Nephron (organoid): ENCODE data around the gene PRKCG.
A peak's percentile ranks its signal among the peaks of the same experiment; 100 is the strongest.

Experiments
- H3K27ac Mint-ChIP-seq, 3 experiments: 2 replicates each; pipeline ENCODE4 v1.8.0; 2020; ENCODE audit warnings: mixed read lengths in 3 of 3, mild to moderate bottlenecking in 2 of 3, moderate library complexity in 1 of 3
- H3K27me3 Mint-ChIP-seq: 2 replicates; pipeline ENCODE4 v1.8.0; 2021; ENCODE audit warnings: low read depth, mild to moderate bottlenecking, moderate library complexity, mixed read lengths
- H3K36me3 Mint-ChIP-seq: 2 replicates; pipeline ENCODE4 v1.8.0; 2020; ENCODE audit warnings: low read depth, mixed read lengths
- H3K4me1 Mint-ChIP-seq: 2 replicates; pipeline ENCODE4 v1.8.0; 2020; ENCODE audit warnings: mixed read lengths
- H3K4me3 Mint-ChIP-seq, 3 experiments: 2 replicates each; pipeline ENCODE4 v1.8.0; 2020; ENCODE audit warnings: mild to moderate bottlenecking in 3 of 3, mixed read lengths in 3 of 3, moderate library complexity in 2 of 3
- H3K9me3 Mint-ChIP-seq: 2 replicates; pipeline ENCODE4 v1.8.0; 2020; ENCODE audit warnings: mixed read lengths
- TF ChIP-seq, protein P1 (sequence below), 3 experiments: fragments of 200-600 bp; sonication (generic); IDR thresholded peaks; one replicate each; pipeline ENCODE4 v1.5.0; 2021; ENCODE audit warnings: antibody characterized with exemption in 3 of 3; ENCODE audit not compliant: unreplicated experiment in 3 of 3

The PRKCG gene

DNA sequence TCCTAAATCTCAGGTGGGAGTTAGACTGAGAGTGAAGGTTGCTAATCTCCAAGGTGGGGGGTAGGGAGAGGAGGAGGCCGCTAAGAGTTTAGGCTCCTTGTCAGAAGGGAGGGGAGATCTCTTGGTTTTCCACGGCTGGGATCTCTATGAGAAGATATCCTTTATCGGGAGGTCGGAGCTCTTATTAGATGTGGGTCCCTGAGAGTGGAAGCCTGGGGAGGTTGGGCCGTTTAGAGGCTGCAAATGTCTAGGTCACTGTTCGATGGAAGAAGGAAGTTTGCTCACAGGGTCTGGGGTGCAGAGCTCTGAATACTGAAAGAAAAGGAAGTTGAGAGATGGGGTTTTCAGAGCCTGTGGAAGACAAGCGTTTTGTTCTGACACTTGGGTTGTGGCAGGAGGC, 10.5 kb upstream of the PRKCG start:
- Mint-ChIP-seq H3K27ac (peak overlapping the region; percentile 1 to 43 (median 41)), H3K27me3 (no peaks in the 10 kb centered on the region), H3K36me3 (peaks cover 36% of the 10 kb centered on the region), H3K4me1 (peaks cover 45% of the 10 kb centered on the region), H3K4me3 (peak overlapping the region; percentile 43 to 86 (median 81)), H3K9me3 (no peaks in the 10 kb centered on the region)
- TF ChIP-seq, protein P1, sequence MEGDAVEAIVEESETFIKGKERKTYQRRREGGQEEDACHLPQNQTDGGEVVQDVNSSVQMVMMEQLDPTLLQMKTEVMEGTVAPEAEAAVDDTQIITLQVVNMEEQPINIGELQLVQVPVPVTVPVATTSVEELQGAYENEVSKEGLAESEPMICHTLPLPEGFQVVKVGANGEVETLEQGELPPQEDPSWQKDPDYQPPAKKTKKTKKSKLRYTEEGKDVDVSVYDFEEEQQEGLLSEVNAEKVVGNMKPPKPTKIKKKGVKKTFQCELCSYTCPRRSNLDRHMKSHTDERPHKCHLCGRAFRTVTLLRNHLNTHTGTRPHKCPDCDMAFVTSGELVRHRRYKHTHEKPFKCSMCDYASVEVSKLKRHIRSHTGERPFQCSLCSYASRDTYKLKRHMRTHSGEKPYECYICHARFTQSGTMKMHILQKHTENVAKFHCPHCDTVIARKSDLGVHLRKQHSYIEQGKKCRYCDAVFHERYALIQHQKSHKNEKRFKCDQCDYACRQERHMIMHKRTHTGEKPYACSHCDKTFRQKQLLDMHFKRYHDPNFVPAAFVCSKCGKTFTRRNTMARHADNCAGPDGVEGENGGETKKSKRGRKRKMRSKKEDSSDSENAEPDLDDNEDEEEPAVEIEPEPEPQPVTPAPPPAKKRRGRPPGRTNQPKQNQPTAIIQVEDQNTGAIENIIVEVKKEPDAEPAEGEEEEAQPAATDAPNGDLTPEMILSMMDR (IDR thresholded peaks at IDR 0.05; ENCODE audit: unreplicated experiment in 3 of 3), result no peak

DNA sequence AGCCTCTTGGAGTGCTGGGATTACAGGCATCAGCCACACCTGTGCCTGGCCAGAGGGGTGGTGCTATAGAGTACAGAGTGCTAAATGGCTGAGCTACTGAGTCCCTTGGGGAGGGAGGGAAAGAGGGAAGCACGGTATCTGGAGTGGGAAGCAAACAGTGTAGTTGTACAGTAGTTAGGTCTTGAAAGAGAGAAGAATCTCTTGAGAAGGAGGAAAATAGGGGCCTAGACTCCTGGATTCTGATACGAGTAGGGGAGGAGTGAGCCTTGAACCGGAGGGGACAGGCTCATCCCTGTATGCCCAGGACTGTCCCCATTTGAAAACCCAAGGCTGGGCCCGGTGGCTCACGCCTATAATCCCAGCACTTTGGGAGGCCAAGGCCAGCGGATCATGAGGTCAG, 9.2 kb upstream of the PRKCG start:
- peaks cover 46% of the 10 kb centered on the region for H3K4me1 Mint-ChIP-seq
- peak overlapping the region in 1 of 3 experiments; percentile 28 for H3K27ac Mint-ChIP-seq
- H3K36me3 Mint-ChIP-seq, result peaks cover 44% of the 10 kb centered on the region
- H3K27me3 Mint-ChIP-seq, result no peaks in the 10 kb centered on the region
- peak overlapping the region; percentile 17 to 51 (median 43) for H3K4me3 Mint-ChIP-seq
- TF ChIP-seq, protein P1 (IDR thresholded peaks at IDR 0.05; ENCODE audit: unreplicated experiment in 3 of 3), result no peak
- H3K9me3 Mint-ChIP-seq, result no peaks in the 10 kb centered on the region

DNA sequence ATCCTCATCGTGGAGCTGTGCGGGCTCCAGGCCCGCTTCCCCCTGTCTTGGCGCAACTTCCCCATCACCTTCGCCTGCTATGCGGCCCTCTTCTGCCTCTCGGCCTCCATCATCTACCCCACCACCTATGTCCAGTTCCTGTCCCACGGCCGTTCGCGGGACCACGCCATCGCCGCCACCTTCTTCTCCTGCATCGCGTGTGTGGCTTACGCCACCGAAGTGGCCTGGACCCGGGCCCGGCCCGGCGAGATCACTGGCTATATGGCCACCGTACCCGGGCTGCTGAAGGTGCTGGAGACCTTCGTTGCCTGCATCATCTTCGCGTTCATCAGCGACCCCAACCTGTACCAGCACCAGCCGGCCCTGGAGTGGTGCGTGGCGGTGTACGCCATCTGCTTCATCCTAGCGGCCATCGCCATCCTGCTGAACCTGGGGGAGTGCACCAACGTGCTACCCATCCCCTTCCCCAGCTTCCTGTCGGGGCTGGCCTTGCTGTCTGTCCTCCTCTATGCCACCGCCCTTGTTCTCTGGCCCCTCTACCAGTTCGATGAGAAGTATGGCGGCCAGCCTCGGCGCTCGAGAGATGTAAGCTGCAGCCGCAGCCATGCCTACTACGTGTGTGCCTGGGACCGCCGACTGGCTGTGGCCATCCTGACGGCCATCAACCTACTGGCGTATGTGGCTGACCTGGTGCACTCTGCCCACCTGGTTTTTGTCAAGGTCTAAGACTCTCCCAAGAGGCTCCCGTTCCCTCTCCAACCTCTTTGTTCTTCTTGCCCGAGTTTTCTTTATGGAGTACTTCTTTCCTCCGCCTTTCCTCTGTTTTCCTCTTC, 8.0 kb upstream of the PRKCG start:
- Mint-ChIP-seq H3K36me3 (peaks cover 44% of the 10 kb centered on the region), H3K27ac (peak overlapping the region; percentile 27 to 49 (median 38)), H3K9me3 (no peaks in the 10 kb centered on the region), H3K4me1 (peaks cover 46% of the 10 kb centered on the region), H3K27me3 (no peaks in the 10 kb centered on the region), H3K4me3 (peak overlapping the region; percentile 33 to 63 (median 48))
- TF ChIP-seq, protein P1 (IDR thresholded peaks at IDR 0.05; ENCODE audit: unreplicated experiment in 3 of 3), result no peak

DNA sequence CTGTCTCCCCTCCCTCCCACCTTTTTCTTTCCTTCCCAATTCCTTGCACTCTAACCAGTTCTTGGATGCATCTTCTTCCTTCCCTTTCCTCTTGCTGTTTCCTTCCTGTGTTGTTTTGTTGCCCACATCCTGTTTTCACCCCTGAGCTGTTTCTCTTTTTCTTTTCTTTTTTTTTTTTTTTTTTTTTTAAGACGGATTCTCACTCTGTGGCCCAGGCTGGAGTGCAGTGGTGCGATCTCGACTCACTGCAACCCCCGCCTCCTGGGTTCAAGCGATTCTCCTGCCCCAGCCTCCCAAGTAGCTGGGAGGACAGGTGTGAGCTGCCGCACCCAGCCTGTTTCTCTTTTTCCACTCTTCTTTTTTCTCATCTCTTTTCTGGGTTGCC, 7.4 kb upstream of the PRKCG start:
- Mint-ChIP-seq H3K27me3 (no peaks in the 10 kb centered on the region), H3K27ac (peak overlapping the region; percentile 27 to 49 (median 38)), H3K4me1 (peaks cover 46% of the 10 kb centered on the region), H3K4me3 (peak overlapping the region; percentile 30 to 63 (median 48)), H3K36me3 (peaks cover 44% of the 10 kb centered on the region), H3K9me3 (no peaks in the 10 kb centered on the region)
- TF ChIP-seq, protein P1 (IDR thresholded peaks at IDR 0.05; ENCODE audit: unreplicated experiment in 3 of 3), result no peak

DNA sequence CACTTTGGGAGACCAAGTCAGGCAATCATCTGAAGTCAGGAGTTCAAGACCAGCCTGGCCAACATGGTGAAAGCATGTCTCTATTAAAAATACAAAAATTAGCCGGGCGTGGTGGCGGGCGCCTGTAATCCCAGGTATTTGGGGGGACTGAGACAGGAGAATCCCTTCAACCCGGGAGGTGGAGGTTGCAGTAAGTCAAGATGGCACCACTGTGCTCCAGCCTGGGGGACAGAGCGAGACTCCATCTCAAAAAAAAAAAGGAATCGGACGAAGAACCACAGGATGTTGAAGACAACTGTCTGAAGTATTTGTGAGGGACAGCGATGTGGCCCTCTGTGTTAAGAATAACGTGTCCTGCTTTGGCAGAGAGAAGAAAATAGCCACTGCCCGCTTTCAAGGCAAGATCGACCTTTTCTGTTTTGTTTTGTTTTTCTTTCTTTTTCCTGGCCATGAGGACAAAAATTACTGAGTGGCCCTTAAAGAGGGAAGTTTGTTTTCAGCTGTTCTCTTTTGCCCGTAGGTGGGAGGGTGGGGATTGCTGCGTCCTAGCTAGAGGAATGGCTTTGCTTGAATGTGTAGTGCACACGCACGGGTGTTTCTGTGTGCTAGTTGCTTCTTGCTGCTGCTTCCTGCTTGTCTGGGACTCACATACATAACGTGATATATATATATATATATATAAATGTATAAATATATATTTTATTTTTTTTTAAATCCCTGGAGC, 6.2 kb upstream of the PRKCG start:
- TF ChIP-seq, protein P1 (IDR thresholded peaks at IDR 0.05; ENCODE audit: unreplicated experiment in 3 of 3), result no peak
- Mint-ChIP-seq H3K27ac (no peak overlapping the region), H3K9me3 (no peaks in the 10 kb centered on the region), H3K4me3 (no peak overlapping the region), H3K27me3 (no peaks in the 10 kb centered on the region), H3K4me1 (peaks cover 41% of the 10 kb centered on the region), H3K36me3 (peaks cover 44% of the 10 kb centered on the region)
